HG03442 (cell line): ENCODE data around the gene OSTN.

ENCODE experiments used
- ATAC-seq: cut with Tn5 transposase; IDR thresholded peaks from one replicate; pipeline ENCODE4 v1.9.1; 2021; ENCODE audit warnings: mild to moderate bottlenecking, moderate library complexity; ENCODE audit not compliant: unreplicated experiment

OSTN gene

GRCh38 chr3:191306428-191306827, 107.4 kb downstream of the OSTN start:
- ATAC-seq: no peak

- no peak for ATAC-seq
These were observed 108.3 kb downstream of the OSTN start for GRCh38 chr3:191307341-191307740.

- ATAC-seq: no peak
These were observed 114.3 kb downstream of the OSTN start for GRCh38 chr3:191313296-191313695.

GRCh38 chr3:191314109-191314728, 115.2 kb downstream of the OSTN start:
- no peak for ATAC-seq
